BLaER1 treated with 17β-estradiol and CSF1 and Interleukin-3, amounts not matched to agents 10 nM and 100 nM (cell line): ENCODE data around the gene POLR1F.

Experiments used
- H3K27ac ChIP-seq, 11 experiments: shearing (Covaris generic); formaldehyde crosslinking; 2 replicates each; pipeline ENCODE4 v1.8.1; 2022
- H3K27me3 ChIP-seq, 11 experiments: shearing (Covaris generic); formaldehyde crosslinking; 2 replicates each; pipeline ENCODE4 v1.8.1; 2022
- H3K36me3 ChIP-seq, 11 experiments: shearing (Covaris generic); formaldehyde crosslinking; 2 replicates each; pipeline ENCODE4 v1.8.1; 2022
- H3K4me1 ChIP-seq, 10 experiments: shearing (Covaris generic); formaldehyde crosslinking; 2 replicates each; pipeline ENCODE4 v1.8.1; 2022
- H3K4me2 ChIP-seq, 11 experiments: shearing (Covaris generic); formaldehyde crosslinking; 2 replicates each; pipeline ENCODE4 v1.8.1; 2022
- H3K4me3 ChIP-seq, 10 experiments: shearing (Covaris generic); formaldehyde crosslinking; 2 replicates each; pipeline ENCODE4 v1.8.1; 2022
- H3K9ac ChIP-seq, 11 experiments: shearing (Covaris generic); formaldehyde crosslinking; 2 replicates each; pipeline ENCODE4 v1.8.1; 2022
- H3K9me3 ChIP-seq, 11 experiments: shearing (Covaris generic); formaldehyde crosslinking; replicated peaks in 1 of 11; 2 replicates each; pipeline ENCODE4 v1.8.1; 2022
- H4K20me1 ChIP-seq, 11 experiments: shearing (Covaris generic); formaldehyde crosslinking; 2 replicates each; pipeline ENCODE4 v1.8.1; 2022
- Cebpa-rat ChIP-seq, 11 experiments: shearing (Covaris generic); IDR thresholded peaks; 2 replicates each; pipeline ENCODE4 v1.8.1; 2022

POLR1F gene, protein sequence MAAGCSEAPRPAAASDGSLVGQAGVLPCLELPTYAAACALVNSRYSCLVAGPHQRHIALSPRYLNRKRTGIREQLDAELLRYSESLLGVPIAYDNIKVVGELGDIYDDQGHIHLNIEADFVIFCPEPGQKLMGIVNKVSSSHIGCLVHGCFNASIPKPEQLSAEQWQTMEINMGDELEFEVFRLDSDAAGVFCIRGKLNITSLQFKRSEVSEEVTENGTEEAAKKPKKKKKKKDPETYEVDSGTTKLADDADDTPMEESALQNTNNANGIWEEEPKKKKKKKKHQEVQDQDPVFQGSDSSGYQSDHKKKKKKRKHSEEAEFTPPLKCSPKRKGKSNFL

DNA sequence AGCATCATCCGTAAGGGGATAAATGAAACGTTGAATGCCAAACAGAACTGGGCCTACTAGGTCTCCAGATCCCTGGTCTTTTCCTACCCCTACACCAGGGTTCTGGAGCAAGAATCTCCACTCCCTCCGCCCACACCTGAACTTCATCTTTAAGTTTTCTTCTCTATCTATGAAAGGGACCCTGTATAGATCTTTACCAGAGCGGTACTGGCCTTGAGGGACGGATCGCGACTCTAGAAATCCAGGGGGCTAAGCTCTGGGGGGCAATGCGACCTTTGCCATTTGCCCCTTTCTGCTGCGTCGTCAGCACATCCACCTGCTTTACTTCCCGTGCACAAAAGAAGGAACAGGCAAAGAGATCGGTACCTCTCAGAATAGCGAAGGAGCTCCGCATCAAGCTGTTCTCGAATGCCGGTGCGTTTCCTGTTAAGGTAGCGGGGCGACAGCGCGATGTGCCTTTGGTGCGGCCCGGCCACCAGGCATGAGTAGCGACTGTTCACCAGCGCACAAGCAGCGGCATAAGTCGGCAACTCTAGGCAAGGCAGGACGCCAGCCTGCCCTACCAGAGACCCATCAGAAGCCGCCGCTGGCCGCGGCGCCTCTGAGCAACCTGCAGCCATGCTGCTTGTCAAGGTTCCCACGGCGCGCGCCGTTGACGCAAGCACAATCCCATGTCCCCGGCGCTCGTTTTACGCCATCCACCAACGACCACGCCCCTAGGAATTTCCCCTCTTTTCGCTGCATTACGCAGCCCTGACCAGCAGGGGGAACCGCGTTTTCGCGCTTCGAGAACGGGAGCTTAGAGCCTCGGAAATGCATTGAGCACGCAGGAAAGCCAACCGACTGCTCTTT, at the start of gene POLR1F:
Gene POLR1F, minus strand, starts transcription at position 641 of the 852 bp plus-strand sequence. Its CDS starts 21 bp downstream, at position 620.
- no peak for TF ChIP-seq Cebpa-rat (IDR thresholded peaks at IDR 0.05)
- H3K4me2 ChIP-seq, result peak within 1 kb of the TSS; percentile 86 to 96 (median 92)
- H3K9me3 ChIP-seq, result peaks cover 0 to 6% (median 2%) of the 10 kb centered on the region in 11 experiments; a peak in 10 of 22 replicates
- H3K36me3 ChIP-seq, result peaks cover 6 to 21% (median 16%) of the 10 kb centered on the region in 11 experiments
- peaks cover 0 to 43% (median 24%) of the 10 kb centered on the region in 11 experiments; a peak in 10 of 22 replicates for H4K20me1 ChIP-seq
- H3K4me1 ChIP-seq, result peaks cover 20 to 32% (median 29%) of the 10 kb centered on the region in 10 experiments
- H3K27ac ChIP-seq, result peak within 1 kb of the TSS; percentile 69 to 86 (median 82)
- peak within 1 kb of the TSS; percentile 79 to 98 (median 93) for H3K4me3 ChIP-seq
- H3K27me3 ChIP-seq, result no peaks in the 10 kb centered on the region
- H3K9ac ChIP-seq, result peak within 1 kb of the TSS; percentile 81 to 91 (median 88)

DNA sequence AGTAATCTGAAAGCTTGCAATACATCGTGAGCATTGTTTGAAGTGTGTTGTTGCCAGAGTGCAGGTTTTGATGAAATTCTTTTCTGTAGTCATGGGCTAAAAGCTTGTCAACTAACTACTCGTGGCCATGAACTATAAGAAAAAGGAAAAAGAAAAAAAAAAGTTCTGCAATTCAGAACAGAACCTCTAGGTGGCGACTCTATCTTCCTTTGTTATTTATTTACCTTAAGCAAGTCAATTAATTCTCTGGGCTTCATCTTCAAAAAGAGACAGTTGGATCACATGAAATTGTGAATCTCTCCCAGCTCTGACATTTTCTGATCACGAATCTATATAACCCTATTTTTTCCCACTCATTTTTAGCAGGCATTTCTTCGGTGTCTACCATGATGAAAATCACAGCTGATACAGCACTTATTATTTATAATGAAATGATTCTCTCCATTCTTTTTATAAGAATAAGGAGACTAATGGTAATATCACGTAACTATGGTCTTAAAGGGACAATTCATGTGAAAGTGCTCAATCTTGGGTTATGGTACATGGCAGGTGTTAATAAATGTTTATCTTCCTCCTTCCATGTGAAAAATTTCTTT, 45.8 kb upstream of the POLR1F start:
- no peak overlapping the region for H3K4me3 ChIP-seq
- no peaks in the 10 kb centered on the region for H3K36me3 ChIP-seq
- no peak overlapping the region for H3K9ac ChIP-seq
- no peak for TF ChIP-seq Cebpa-rat (IDR thresholded peaks at IDR 0.05)
- no peaks in the 10 kb centered on the region for H3K9me3 ChIP-seq
- no peak overlapping the region for H3K27ac ChIP-seq
- no peaks in the 10 kb centered on the region for H4K20me1 ChIP-seq
- no peaks in the 10 kb centered on the region for H3K4me1 ChIP-seq
- H3K27me3 ChIP-seq, result no peaks in the 10 kb centered on the region
- H3K4me2 ChIP-seq, result no peak overlapping the region

DNA sequence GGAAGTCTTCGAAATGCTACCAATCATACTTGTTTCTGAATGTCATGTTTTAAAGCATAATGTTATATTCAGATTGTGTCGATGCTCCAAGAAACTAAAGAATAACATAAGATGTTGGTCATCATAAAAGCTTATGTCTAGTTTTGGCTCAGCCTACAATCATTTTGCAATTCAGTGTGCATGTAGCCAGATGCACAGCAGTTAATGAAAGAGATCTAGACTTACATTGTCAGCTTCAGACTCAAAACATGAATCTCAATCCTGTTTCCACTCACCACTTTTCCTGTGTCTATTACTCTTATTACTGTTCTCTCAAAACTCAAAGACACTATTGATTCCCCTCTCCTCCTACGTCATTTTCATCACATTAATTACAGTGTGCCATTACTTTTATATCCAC, 43.2 kb upstream of the POLR1F start:
- Histone ChIP-seq H3K9ac (no peak overlapping the region), H3K9me3 (no peaks in the 10 kb centered on the region), H3K4me3 (no peak overlapping the region), H3K4me2 (no peak overlapping the region), H3K4me1 (no peaks in the 10 kb centered on the region), H3K27me3 (no peaks in the 10 kb centered on the region), H4K20me1 (no peaks in the 10 kb centered on the region), H3K27ac (no peak overlapping the region), H3K36me3 (no peaks in the 10 kb centered on the region)
- TF ChIP-seq Cebpa-rat (IDR thresholded peaks at IDR 0.05), result no peak

DNA sequence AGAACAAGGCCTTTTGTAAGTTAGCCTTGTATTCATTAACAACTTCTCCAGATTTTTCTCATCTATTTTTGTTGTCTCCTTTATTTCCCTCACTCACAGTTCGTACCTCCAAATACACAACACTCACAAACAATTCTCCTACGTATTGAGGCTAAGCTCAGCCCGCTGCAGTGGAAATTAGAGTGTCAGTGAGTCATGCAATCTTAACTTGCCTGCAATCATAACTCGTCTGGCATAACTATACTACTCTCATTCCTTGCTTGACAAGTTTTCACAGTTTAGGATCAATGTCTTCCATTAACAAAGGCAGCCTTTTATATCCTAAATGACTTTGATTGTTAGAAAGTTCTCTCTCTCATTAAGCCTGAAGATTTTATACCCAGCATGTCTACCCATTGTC, 40.8 kb upstream of the POLR1F start:
- Histone ChIP-seq H3K36me3 (no peaks in the 10 kb centered on the region), H3K9ac (no peak overlapping the region), H3K27ac (no peak overlapping the region), H3K4me1 (no peaks in the 10 kb centered on the region), H3K9me3 (no peaks in the 10 kb centered on the region), H4K20me1 (no peaks in the 10 kb centered on the region), H3K4me3 (no peak overlapping the region), H3K4me2 (no peak overlapping the region), H3K27me3 (no peaks in the 10 kb centered on the region)
- TF ChIP-seq Cebpa-rat (IDR thresholded peaks at IDR 0.05), result no peak

- Histone ChIP-seq H3K9me3 (no peaks in the 10 kb centered on the region), H3K36me3 (no peaks in the 10 kb centered on the region), H4K20me1 (no peaks in the 10 kb centered on the region), H3K4me3 (no peak overlapping the region), H3K27me3 (no peaks in the 10 kb centered on the region), H3K27ac (no peak overlapping the region), H3K4me1 (no peaks in the 10 kb centered on the region), H3K9ac (no peak overlapping the region), H3K4me2 (no peak overlapping the region)
- TF ChIP-seq Cebpa-rat (IDR thresholded peaks at IDR 0.05), result no peak
Observed at GRCh38 chr7:19747740-19748339, 39.0 kb upstream of the POLR1F start.

GRCh38 chr7:19744075-19744474, 35.2 kb upstream of the POLR1F start:
- Histone ChIP-seq H3K9ac (no peak overlapping the region), H4K20me1 (no peaks in the 10 kb centered on the region), H3K27me3 (no peaks in the 10 kb centered on the region), H3K36me3 (no peaks in the 10 kb centered on the region), H3K9me3 (no peaks in the 10 kb centered on the region), H3K4me3 (no peak overlapping the region), H3K27ac (no peak overlapping the region), H3K4me1 (no peaks in the 10 kb centered on the region), H3K4me2 (no peak overlapping the region)
- TF ChIP-seq Cebpa-rat (IDR thresholded peaks at IDR 0.05), result no peak

GRCh38 chr7:19728716-19729115, 19.9 kb upstream of the POLR1F start:
- Histone ChIP-seq H3K27me3 (no peaks in the 10 kb centered on the region), H3K36me3 (no peaks in the 10 kb centered on the region), H3K4me2 (no peak overlapping the region), H4K20me1 (no peaks in the 10 kb centered on the region), H3K9ac (no peak overlapping the region), H3K4me1 (no peaks in the 10 kb centered on the region), H3K9me3 (no peaks in the 10 kb centered on the region), H3K27ac (no peak overlapping the region), H3K4me3 (no peak overlapping the region)
- TF ChIP-seq Cebpa-rat (IDR thresholded peaks at IDR 0.05), result no peak

DNA sequence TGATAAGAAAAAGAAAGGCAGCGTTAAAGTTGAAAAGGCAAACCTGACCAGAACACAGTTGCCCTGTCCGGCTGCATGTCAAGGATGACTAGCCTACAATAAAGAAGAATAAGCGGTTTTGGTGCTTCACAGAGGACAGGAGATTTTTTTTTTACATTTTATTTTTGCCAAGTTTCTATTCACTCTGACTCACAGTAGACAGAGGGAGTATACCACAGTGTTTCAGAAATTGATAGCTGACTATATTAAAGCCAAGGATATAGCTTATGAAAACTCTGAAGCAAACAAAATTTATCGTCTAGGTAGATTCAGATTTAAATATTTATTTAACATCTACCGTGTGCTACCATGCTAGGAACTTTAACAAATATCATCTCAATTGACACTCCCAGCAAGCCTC, 16.9 kb upstream of the POLR1F start:
- Histone ChIP-seq H4K20me1 (no peaks in the 10 kb centered on the region), H3K9me3 (no peaks in the 10 kb centered on the region), H3K4me3 (no peak overlapping the region), H3K4me2 (no peak overlapping the region), H3K9ac (no peak overlapping the region), H3K27me3 (no peaks in the 10 kb centered on the region), H3K36me3 (no peaks in the 10 kb centered on the region), H3K27ac (no peak overlapping the region), H3K4me1 (no peaks in the 10 kb centered on the region)
- no peak for TF ChIP-seq Cebpa-rat (IDR thresholded peaks at IDR 0.05)

DNA sequence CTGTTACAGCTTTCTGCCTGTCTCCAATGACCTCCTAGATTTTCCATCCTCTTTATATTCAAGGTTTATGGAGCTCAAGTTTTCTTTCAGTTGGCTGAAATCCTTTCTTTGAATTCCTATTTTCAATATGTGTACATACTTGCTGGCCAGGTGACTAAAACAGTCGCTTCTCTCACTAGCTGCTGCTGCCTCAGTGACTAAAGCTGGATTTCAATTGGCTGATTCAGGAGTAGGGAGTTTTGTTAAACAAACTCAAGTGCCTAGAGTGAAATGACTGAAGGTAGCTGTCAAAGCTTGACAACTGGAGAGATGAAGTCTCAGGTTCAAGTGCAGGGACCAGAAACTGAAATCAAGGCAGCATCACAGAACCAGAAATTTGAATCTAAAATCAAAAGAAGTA, 6.7 kb upstream of the POLR1F start:
- H3K36me3 ChIP-seq, result no peaks in the 10 kb centered on the region
- no peak overlapping the region for H3K4me3 ChIP-seq
- no peaks in the 10 kb centered on the region; a peak in 1 of 22 replicates for H4K20me1 ChIP-seq
- H3K4me1 ChIP-seq, result no peaks in the 10 kb centered on the region
- H3K4me2 ChIP-seq, result no peak overlapping the region
- no peak overlapping the region for H3K27ac ChIP-seq
- no peak for TF ChIP-seq Cebpa-rat (IDR thresholded peaks at IDR 0.05)
- H3K9ac ChIP-seq, result no peak overlapping the region
- H3K9me3 ChIP-seq, result no peaks in the 10 kb centered on the region
- no peaks in the 10 kb centered on the region for H3K27me3 ChIP-seq
